ENCODE measurements around the gene APBA2. TPM values are rescaled to one million over a fixed set of nuclear protein-coding genes. Genes with fewer than 3 reads are reported as not detected.

APBA2 gene
- total RNA-seq, 4 donors from 2014 or later, result 1.1 to 2.4 (median 1.3) TPM

GRCh38 chr15:28915935-28916334, 30.2 kb downstream of the APBA2 start:
- TF ChIP-seq, protein P1, sequence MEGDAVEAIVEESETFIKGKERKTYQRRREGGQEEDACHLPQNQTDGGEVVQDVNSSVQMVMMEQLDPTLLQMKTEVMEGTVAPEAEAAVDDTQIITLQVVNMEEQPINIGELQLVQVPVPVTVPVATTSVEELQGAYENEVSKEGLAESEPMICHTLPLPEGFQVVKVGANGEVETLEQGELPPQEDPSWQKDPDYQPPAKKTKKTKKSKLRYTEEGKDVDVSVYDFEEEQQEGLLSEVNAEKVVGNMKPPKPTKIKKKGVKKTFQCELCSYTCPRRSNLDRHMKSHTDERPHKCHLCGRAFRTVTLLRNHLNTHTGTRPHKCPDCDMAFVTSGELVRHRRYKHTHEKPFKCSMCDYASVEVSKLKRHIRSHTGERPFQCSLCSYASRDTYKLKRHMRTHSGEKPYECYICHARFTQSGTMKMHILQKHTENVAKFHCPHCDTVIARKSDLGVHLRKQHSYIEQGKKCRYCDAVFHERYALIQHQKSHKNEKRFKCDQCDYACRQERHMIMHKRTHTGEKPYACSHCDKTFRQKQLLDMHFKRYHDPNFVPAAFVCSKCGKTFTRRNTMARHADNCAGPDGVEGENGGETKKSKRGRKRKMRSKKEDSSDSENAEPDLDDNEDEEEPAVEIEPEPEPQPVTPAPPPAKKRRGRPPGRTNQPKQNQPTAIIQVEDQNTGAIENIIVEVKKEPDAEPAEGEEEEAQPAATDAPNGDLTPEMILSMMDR (IDR thresholded peaks at IDR 0.05; ENCODE audit: low read depth), result no peak

GRCh38 chr15:28917791-28918140, 32.0 kb downstream of the APBA2 start:
- TF ChIP-seq, protein P1 (IDR thresholded peaks at IDR 0.05; ENCODE audit: low read depth), result no peak

- TF ChIP-seq, protein P1 (IDR thresholded peaks at IDR 0.05; ENCODE audit: low read depth), result no peak
These were observed 32.6 kb downstream of the APBA2 start for GRCh38 chr15:28918141-28918983.

GRCh38 chr15:28919201-28919635, 33.4 kb downstream of the APBA2 start:
- TF ChIP-seq, protein P1 (IDR thresholded peaks at IDR 0.05; ENCODE audit: low read depth), result no peak

DNA sequence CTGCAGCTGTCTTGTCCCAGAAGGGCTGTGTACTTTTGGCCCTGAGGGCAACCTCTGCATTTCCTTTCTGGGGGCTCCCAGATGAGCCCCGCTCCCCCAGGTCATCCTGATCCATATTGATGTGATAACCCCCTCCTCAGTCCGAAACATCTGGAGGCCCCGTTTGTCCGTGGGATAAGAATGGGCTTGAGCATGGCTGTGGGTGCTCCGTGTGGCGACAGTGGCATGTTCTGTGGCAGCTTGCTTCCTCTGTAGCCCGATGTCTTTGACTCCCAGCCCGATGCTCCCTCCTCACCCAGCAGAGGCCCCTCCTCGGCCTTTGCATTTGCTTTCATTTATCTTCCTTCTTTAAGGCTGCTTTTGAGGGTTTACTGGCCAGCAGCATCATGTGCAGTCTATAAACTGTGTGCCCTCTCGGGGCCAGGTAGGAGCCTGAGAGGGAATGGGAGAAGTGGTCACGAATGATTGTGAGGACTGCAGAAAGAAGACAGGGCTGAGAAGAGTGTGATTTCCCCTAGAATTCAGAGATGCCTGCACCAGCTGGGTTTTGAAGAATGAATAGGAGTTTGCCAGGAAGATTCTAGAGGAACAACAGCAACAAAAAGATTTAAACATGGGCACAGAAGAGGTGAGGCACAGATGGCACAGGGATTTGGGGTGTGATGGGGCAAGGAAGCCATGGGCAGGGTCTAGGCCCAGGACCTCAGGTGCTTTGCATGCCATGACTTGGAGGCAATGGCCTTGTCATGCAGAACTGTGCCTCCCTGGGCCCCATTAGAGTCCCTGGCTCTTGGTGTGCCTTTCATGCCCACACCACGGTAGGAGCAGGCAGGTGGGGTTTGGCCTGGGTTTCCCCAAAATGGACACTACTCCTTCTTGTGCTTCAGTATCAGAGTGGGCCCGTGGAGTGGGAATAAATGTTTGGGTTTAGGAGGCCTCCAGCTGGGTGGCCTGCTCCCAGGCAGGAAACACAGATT, 34.2 kb downstream of the APBA2 start:
- TF ChIP-seq, protein P1 (IDR thresholded peaks at IDR 0.05; ENCODE audit: low read depth), result no peak

GRCh38 chr15:28920781-28921331, 35.1 kb downstream of the APBA2 start:
- TF ChIP-seq, protein P1 (IDR thresholded peaks at IDR 0.05; ENCODE audit: low read depth), result no peak

Measured in subcutaneous adipose tissue (tissue), 4 donors.